GM12872 (cell line): ENCODE results near the gene HAGHL.
A peak's percentile ranks its signal among the peaks of the same experiment; 100 is the strongest.

Source experiments
- TF ChIP-seq, protein P1 (sequence below): IDR thresholded peaks from 3 replicates; pipeline ENCODE4 v1.5.1; 2011; ENCODE audit warnings: low read depth, mild to moderate bottlenecking, low read length, moderate library complexity; ENCODE audit not compliant: insufficient read depth

HAGHL gene

DNA sequence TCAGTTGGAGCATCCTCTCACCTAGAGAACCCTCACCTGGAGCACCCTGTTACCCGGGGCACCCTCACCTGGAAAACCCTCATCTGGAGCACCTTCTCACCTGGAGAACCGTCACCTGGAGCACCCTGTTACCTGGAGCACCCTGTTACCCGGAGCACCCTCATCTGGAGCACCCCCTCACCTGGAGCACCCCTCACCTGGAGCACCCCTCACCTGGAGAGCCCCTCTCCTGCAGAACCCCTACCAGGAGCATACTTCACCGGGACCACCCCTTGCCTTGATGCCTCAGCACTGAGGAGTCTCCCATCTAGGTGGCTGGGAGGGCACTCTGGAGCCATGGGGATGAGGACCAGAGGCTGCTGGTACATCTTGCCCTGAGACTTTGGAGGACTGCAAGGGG, 17.9 kb upstream of the HAGHL start:
- TF ChIP-seq, protein P1, sequence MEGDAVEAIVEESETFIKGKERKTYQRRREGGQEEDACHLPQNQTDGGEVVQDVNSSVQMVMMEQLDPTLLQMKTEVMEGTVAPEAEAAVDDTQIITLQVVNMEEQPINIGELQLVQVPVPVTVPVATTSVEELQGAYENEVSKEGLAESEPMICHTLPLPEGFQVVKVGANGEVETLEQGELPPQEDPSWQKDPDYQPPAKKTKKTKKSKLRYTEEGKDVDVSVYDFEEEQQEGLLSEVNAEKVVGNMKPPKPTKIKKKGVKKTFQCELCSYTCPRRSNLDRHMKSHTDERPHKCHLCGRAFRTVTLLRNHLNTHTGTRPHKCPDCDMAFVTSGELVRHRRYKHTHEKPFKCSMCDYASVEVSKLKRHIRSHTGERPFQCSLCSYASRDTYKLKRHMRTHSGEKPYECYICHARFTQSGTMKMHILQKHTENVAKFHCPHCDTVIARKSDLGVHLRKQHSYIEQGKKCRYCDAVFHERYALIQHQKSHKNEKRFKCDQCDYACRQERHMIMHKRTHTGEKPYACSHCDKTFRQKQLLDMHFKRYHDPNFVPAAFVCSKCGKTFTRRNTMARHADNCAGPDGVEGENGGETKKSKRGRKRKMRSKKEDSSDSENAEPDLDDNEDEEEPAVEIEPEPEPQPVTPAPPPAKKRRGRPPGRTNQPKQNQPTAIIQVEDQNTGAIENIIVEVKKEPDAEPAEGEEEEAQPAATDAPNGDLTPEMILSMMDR: no peak

DNA sequence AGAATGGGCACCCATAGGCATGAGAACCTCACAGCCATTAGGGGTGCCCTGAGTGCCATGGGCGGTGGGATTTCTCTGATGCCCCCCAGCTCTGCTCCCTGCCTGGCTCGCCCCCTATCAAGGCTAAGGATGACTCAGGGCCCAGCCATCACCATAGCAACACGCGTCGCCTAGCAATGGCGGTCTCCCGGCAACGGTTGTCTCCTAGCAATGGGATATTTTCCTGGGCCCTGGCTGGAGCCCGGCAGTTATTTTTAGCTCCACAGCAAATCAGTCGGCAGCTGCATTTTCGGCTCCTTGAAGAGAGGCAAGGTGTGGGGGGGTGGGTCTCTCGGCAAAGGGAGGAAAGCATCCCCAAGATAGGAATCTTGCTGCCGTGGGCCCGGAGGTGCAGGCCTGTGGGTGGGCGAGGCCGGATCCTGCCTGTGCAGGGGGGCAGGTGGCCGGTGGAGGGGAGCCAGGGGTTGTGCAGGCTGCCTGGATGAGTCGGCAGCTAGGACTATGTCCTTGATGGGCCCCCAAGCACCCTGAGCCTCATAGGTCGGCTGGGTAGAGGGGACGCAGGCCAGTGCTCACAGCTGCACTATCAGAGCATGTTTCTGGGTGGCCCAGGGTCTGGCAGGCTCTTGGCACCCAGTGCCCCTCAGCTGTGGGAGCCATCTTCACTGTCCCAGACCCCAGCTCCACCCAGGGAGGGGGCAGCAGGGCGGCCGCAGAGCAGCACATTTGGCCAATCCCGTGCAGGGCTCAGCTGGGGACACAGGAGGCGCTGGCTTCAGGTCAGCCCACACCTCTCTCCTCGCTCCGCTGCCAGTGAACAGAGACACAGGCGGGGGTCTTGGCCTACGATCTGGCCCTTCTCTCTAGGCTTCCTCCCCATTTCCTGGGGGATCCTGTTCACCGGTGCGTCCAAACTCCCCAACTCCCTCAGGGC, 17.1 kb upstream of the HAGHL start:
- TF ChIP-seq, protein P1: no peak

DNA sequence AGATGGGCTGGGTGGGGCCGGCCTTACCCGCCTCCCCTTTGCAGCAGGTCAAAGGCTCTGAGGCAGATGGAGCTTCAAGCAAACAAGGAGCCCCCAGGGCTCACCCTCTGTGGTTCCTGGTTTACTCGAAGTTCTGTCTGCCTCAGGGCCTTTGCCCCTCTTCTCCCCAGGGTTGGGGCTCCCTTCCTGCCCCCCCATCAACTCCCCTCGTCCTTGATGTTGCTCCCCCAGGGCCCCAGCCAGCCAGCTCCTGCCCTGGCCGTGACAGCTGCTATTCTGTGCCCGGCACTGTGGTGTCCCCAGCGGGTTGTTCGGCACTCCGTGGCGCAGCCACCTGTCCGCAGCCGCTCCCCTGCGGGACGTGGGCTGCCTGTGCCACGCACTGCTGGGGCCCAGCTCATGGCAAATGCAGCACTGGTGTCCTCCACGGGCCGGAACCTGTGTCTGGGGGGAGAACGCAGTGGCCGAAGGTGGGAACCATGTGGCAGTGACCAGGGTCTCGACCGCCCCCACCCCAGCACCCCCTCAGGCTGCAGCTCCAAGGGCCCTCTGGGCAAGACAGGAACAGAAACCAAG, 16.3 kb upstream of the HAGHL start:
- TF ChIP-seq, protein P1: no peak

DNA sequence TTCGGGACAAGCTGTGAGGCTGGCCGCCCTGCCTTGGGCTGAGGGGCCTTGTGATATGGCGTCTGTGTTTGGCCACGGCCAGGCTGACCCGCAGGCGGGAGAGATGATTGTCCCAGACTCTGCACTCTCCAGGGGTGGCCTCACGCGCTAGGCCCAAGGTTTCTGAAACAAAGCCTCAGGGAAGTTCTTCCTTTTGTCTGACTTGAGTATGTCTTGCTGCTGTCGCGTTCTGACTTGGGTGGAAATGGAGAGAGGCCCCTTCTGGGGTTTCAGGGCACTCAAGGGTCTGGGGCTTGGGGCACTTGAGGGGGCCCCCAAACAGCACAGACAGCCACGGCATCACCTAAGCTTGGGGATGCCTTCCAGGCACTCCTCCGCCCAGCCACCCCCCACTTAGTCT, 15.8 kb upstream of the HAGHL start:
- TF ChIP-seq, protein P1: no peak

DNA sequence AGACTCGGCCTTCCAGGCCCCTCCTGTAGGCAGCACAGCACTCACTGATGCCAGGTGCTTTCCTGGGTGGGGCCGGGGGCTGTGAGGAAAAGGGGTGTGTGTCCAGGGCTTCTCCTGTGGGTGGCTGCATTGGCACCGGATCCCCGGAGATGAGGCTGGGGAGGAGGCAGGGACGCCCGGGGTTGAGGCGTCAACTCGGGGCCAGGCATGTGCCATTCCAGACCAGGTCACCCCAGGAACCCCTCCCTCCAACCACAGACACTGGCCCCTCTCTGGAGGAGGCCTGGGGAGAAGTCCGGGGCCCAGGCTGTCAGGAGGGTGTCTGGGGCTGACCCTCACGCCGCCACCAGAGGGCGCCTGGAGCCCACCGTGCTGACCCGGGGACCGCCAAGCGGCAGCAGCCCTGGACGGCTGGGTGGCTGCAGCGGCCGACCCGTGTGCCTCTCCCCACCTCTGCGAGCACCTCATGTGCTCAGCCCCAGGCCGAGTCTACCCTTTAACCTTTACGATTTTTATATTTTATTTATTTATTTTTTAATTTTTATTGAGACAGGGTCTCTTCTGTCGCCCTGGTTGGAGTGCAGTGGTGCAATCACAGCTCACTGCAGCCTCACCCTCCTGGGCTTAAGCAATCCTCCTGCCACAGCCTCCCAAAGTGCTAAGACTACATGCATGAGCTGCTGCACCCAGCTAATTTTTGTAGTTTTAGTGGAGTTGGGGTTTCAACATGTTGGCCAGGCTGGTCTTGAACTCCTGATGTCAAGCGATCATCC, 15.2 kb upstream of the HAGHL start:
- TF ChIP-seq, protein P1: peak; percentile 94

DNA sequence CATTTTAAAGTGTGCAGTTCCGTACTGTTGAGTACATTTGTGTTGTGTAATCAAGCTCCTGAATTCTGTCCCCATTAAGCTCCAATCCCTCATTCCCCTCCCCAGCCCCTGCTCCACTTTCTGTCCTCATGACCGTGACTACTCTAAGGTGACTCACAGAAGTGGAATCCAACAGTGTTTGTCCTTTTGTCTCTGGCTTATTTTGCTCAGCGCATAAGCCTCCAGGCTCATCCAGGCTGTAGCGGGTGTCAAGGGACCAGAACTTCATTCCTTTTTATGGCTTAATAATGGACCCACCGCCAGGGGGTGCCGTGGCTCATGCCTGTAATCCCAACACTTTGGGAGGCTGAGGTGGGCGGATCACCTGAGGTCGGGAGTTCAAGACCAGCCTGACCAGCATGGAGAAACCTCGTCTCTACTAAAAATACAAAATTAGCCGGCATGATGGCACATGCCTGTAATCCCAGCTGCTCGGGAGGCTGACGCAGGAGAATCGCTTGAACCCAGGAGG, 14.1 kb upstream of the HAGHL start:
- TF ChIP-seq, protein P1: peak; percentile 44; the same call in 2 of the 3 replicates

DNA sequence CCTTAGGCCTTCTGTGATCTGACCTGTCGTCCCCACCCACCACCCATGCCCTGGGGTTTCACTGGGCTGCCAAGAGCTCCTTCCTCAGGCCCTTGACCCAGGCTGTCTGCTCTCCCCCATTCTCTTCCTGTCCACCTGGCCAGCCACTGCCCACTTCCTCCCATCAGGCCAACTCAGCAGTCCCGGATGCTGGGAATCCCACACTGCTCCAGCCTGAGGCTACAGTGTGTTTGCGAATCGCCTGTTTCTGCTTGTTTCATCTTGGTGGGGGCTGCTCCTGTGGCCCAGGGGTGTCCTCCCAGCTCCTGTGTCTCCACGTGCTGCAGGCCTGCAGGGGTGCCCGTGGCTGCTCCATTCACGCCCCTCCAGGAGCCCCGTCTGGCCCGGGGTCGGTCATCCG, 12.8 kb upstream of the HAGHL start:
- TF ChIP-seq, protein P1: no peak
